Left colon (tissue), 2 donors: Measurements from ENCODE around the gene ACVR1. TPM values are rescaled to one million over a fixed set of nuclear protein-coding genes. Genes with fewer than 3 reads are reported as not detected.

Source experiments
- ATAC-seq: fragments of 200-7000 bp; cut with Tn5 transposase; one replicate; pipeline ENCODE4 v1.9.1; 2020; ENCODE audit warnings: mild to moderate bottlenecking, moderate library complexity
- DNase-seq, 2 donors: peaks; one replicate each; pipeline ENCODE4 v3.0.0-alpha.2; 2020
- intact Hi-C, 2 donors: fragments of 100-400 bp; cut with DNase I in 1 of 2; cut with micrococcal nuclease in 1 of 2; formaldehyde crosslinking; loops; one replicate each; pipeline versions ENCODE4 v1.11.2 to v1.14.0; 2022; cut with DNase I, micrococcal nuclease
- total RNA-seq, 2 donors: library from RNA; stranded (reverse); fragmentation: NEBNext Ultra II Directional; extraction: Animal tissue kit (Norgen Biotek cat#: 25700); gene quantifications; one replicate each; pipeline ENCODE4 v1.2.1, GENCODE V29; 2021
- donor health status: DM: no; HTN: no; CAD: no.
- donor health status: DM: yes; HTN: yes; CAD: no.

Gene ACVR1
- total RNA-seq, 2 donors from 2014 or later = 13.6 to 19.1 TPM

DNA sequence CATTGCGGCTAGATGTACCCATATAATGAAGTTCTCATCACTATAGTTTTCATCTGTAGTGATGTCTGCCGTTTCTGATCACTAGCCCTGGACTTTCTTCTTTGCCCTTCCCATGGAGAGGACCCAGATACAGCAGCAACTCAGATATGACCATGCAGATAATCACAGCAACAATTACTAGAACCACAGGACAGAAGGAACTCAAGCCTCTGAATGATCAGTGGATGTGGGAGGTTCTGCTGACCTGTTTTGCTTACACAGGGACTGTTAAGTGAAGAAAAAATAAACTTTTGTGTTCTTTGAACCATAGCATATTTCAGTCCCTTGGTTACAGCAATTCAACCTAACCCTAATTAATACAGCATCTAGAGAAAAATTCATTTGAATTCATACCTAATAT is 62.7 kb downstream of the ACVR1 start:
- intact Hi-C loops = no loop called here
- ATAC-seq (no peak), DNase-seq (no peak)

DNA sequence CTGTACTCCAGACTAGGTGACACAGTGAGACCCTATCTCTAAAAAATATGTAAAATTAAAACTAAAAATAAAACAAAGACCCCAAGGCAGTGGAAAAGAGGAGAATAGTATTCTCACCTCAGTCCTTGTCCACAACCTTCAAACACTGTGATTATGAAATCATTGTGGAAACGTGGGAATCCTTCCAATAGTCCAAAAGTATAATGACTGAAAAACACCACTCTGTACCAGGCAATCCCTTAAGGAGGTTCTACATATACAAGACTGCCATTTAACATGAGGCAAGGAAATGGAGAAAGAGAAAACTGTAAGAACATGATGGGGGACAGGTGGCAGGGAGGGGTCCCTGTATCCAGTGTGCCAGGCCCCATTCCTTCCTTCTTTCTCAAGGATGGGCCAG is 66.1 kb downstream of the ACVR1 start:
- ATAC-seq (no peak), DNase-seq (no peak)
- intact Hi-C loops = no loop called here

DNA sequence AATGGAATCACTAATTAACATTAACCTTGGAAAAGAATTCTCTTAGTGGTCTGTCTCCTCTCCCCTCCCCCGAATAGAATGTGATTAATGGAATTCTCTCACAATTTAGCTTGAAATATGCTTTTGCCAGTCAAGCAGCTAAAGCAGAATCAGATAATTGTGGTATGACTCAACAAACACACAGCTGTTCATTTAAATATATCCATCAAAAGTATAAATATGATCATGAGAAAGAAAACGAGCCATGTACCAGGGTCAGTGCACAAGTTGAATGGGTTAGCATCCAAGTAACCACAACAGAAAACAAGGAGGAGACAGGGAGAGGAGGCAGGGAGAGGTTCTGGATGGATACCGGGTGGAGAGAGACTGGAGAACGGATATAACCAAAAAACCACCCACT is 66.9 kb downstream of the ACVR1 start:
- no peak for DNase-seq
- no peak for ATAC-seq
- intact Hi-C loops = no loop called here

DNA sequence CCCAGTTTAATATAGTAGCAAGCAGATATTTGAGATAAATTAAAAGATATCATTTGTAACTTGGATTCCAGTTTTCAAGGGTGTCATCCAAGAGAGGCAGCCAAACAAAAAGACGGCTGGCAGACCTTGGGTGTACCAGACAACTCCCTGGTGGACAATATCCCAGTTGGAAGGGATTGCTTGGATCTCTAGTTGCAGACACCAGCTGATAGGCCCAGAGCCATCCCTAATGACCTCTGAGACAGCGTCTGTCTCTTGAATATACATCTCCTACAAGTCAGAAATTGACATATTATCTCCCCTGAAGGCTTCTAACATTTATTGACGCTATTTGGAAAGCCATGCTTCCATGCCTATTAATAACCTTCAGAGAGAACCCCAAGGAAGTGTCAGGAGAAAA is 67.7 kb downstream of the ACVR1 start:
- ATAC-seq (no peak), DNase-seq (no peak)
- intact Hi-C loops = no loop called here

DNA sequence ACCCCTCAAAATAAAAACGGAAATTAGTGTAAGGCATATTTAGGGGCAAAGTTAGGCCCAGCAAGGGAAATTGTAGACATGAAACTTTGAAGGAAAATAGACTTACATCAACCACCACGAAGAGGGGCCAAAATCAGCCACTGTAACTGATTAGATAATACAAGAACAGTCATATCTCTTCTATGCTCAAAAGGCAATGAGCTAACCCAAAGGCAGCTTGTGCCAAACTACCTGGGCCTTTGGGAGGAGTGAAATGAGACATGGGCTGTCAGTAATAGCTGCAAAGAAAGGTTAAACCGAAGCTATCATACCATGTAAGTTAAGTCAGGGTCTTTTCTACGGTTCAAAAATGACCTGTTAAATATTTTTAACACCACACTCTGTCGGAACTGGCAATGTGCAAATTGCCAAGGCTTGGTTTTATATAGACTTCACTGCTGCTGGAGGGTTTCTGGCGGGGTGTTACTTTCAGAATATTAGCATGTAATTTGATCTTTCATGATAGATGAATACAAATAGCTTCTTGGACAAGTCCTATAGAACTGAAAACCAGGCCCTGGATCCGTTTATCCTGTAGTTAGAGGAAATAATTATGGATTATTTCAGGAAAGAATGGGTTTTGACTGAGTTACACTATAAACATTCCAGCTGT is 69.6 kb downstream of the ACVR1 start:
- intact Hi-C loops = no loop called here

DNA sequence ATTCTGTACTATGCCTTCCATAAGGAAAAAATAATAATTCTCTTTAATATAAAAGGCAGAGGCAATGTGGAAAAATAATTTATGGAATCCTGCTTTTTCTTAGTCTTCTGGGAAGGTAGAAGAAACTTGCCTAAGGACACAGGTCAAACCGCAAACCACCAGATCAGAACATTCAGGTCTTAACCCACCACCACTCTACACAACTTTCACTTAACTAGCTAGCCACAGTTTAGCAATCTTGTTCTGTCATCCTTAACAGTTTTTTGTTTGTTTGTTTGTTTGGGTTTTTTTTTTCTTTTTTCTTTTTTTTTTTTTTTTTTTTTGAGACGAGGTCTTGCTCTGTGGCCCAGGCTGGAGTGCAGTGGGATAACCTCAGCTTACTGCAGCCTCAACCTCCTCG is 70.6 kb downstream of the ACVR1 start:
- intact Hi-C loops = no loop called here
- ATAC-seq = no peak
- no peak for DNase-seq

More for the DNA sequence above, 69.6 kb downstream of the ACVR1 start:
- DNase-seq = no peak
- ATAC-seq = no peak

DNA sequence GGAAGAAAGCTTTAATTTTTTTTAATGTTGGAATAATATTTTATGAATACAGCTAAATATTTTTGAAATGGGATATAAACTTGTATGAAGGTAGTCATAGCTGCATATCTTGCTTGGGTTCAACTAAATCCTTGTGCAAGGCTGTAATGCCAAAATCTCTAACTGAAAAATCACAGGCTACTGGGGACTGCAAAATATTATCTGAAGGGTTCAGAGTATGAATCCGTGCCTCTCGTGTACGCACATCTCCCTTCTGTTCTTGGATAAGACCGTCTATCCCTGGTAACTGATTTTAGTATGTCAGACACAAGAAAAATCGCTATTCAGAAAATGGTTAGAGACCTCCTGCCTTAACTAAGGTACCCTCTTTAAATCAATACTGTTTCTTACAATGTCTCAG is 71.8 kb downstream of the ACVR1 start:
- intact Hi-C loops = no loop called here
- DNase-seq = no peak
- no peak for ATAC-seq

DNA sequence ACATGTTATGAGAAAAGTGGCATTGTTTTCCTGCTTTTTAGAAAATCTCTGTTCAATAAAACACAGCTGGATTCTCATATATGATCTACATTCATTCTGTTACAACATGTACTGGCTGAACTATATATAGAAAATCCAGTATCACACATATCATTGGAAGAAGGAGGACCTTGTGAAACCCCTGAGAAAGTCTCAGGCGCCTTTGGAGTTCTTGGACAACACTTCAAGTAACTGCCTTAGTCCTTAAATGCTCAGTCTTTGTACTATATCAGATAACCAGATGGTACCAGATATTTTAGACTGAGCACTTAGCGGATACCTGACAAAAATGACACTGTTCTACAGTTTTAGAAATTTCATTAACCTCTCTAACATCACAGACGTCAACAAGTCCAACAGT is 72.2 kb downstream of the ACVR1 start:
- intact Hi-C loops = no loop called here
- DNase-seq = no peak
- ATAC-seq = no peak

DNA sequence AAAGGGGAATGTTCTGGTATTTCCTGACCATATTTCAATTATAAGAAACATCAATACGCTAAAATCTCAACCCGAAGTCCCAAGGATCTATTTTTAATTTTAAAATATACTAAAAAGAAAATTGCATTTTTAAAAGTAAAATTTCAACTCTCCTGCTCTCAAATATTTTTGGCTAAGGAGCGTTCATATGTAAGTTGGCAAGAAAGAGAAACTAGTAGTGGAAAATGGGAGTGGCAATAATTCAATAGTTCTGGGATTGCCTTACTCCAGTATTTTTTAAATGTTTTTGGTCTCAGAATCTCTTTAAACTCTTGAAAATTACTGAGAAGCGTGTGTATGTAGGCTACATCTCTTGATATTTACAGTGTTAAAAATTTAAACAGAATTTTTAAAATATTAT is 72.7 kb downstream of the ACVR1 start:
- ATAC-seq = no peak
- intact Hi-C loops = no loop called here

DNA sequence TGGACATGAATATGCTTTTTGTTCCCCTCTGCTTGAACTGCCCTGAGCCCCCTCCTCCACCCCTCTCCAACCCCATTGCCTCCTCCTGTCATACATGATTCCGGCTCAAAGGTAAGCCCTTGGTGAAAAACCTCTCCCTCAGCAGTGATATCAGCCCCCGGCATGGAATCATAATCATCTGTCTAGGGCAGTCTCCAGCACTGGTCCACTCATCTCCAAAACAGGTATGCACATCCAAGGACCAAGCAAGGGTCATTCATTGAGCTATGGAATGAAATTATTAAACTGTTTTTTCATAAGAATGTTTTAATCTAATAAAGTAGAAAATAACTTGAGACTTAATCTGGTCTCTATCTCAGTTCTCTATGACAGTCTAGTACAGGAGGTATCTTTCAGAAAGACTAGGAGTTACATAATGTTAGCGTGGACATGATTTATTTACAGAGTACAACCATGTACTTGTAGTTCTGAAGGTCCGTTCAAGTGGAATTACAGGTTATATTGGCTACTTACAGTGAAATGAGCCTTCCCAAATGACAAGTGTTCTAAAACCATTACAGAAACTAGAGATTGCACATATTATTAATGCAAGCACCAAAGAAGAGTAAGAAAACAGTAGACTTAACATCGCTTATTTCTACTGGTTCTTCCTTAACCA is 75.2 kb downstream of the ACVR1 start:
- ATAC-seq = no peak
- DNase-seq = no peak
- intact Hi-C loops = no loop called here

More for the DNA sequence above, 72.7 kb downstream of the ACVR1 start:
- no peak for DNase-seq

DNA sequence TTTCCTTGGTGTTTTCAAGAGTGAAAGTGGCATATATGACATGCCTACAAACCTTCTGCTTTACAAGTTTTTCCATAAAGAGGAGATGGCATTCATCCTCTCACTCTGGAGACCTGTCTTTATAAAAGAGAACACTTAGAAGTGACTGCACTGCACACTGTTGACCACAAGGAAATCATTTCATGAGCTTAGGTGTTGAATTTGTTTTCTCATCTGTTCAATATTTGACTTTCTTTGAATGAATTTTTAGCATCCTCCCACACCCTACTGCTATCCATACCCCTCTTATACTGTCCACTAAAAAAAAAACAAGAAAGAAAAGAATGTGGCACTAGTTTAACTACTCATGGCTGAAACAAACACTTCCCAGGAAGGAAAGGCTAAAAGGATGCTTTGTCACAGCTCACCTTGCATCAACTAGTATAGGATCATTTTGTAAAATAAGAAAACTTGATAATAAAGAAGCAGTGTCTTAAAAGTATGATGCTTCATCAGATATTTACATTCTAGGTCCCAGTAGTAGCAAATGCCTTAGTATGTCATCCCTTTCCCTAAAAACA is 83.0 kb downstream of the ACVR1 start:
- ATAC-seq (no peak), DNase-seq (no peak)
- intact Hi-C loops = no loop called here

DNA sequence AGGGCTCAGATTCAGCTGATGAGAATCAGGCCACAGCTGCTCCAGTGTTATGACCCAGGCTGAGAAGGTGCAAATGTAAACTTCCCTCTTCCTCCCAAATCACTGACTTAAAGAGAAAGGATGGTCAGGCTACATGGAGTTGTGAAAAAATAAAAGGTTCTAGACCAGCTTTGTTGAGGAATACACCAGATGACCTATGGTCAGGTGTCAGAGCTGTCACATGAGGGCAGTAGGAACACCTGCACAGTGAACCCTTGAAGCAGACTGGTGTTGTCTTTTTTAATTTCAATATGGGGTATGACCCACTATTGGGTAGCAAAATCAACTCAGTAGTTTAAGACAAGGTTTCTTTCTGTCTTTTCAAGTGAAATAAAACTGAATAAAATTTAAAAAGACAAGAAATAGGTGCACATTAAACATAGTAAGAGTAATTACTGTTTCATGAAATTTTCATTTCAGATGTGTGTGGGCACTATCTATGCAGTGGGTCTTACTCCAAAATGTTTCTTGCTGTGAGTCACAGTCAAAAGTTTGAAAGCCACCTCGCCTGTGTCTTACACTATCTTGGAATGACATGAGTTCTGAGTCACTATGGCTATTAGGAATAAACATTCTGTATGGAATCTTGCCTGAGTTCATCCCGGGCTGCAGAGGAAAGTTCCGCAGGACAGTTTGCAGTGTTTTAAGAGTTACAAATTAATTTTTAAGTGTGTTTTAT is 83.6 kb downstream of the ACVR1 start:
- ATAC-seq (no peak), DNase-seq (no peak)
- intact Hi-C loops = no loop called here

DNA sequence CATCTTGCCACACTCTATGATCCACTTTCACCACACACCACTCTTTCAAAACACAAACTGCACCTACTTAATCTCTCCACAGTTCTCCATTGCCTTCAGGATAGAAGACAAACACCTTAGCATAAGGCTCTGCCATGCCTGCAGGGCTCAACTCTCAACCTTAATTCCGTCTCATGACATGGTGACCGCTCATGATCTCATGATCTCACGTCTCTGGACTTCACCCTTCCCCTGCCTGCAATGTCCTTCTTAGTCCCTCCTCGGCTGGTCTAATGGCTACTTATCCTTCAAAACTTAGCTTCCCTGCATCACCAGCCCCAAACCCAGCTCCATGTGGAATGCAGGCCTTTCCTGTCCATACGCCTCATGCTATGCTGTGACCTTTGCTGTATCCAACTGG is 85.3 kb downstream of the ACVR1 start:
- ATAC-seq = no peak
- no peak for DNase-seq
- intact Hi-C loops = no loop called here

DNA sequence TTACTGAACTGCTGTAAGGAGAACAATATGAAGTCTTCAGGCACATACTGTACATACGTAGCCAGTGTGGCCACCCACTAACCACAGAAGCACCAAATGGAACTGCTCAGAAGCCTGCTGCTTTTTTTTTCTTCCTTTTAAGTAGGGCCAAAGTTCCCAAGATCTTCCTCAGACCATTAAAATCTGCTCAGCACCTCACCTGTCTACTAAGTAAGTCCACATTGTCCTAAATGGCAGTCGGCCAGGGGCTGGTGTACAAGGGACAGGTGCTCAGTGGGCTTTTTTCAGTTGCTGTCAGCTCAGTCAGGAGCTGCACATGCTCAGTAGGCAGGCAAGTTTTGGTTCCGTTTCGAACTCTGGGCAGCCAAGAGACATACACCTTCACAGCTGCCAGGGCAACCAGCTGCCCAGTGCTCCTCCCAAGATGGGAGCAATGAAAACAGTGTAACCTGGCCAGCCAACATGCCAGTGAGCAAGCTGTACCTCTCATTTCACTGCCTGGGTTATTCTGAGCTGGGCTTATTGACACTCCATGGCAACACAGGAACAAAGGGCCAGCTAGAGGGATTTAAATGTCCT is 86.1 kb downstream of the ACVR1 start:
- ATAC-seq (peak; percentile 89), DNase-seq (peak; percentile 57 to 58)
- intact Hi-C loops = no loop called here

DNA sequence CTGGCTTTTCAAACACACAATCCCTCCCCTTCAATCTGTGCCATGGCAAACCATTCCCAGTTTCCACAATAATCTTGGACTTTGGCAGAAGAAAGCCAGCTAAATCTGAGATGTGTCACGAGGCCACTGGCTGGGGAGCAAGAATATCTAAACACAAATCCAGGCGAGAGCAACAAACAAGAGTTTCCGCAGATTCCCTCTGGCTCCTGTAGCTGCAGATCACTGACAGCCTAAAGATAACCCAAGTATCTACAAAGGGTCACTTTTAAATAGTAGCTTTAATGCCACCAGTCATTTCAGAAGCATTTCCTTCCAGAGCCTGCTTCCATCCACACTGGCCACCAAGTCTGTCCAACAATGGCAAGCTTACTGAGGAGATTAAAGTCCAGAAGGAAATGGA is 86.9 kb downstream of the ACVR1 start:
- intact Hi-C loops = no loop called here
- no peak for DNase-seq
- peak; percentile 31 for ATAC-seq

DNA sequence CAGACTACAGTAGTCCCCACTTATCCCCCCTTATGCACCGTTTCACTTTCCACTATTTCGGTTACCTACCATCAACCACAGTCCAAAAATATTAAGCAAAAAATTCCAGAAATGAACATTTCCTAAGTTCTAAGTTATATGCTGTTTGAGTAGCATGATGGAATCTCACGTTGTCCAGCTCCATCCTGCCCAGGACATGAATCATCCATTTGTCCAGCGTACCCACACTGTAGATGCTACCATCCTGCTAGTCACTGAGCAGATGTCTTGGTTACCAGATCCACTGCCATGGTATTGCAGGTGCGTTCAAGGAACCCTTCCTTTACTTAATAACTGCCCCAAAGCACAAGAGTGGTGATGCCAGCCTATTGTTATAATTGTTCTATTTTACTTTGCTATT is 87.9 kb downstream of the ACVR1 start:
- DNase-seq (no peak), ATAC-seq (no peak)
- intact Hi-C loops = no loop called here

DNA sequence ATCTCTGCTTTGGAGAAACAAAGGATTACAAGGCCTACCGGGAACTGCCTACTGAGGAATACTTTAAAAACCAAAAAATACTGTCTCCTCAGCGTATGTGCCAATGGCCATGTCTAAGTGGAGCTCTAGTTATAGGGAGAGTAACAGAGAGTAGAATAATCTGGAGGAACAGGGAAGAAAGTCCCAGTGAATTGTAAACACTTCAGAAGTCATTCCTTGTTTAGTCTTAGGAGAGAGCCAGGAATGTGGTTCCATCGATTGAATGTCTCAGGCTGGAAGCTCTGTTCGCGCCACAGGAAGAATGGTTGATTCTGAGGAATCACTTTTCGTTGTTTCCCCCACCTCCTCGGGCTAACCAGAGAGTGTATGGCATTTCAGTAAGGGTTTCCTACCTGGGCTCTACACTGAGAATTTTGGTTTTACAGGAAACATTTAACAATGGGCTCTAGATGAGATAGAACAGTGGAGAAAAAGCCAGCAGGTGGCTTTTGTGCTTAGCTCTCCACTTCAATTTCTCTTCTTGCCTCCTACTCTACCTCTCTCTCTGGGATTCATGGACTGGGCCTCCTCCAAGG is 88.7 kb downstream of the ACVR1 start:
- intact Hi-C loops = no loop called here
- no peak for ATAC-seq

DNA sequence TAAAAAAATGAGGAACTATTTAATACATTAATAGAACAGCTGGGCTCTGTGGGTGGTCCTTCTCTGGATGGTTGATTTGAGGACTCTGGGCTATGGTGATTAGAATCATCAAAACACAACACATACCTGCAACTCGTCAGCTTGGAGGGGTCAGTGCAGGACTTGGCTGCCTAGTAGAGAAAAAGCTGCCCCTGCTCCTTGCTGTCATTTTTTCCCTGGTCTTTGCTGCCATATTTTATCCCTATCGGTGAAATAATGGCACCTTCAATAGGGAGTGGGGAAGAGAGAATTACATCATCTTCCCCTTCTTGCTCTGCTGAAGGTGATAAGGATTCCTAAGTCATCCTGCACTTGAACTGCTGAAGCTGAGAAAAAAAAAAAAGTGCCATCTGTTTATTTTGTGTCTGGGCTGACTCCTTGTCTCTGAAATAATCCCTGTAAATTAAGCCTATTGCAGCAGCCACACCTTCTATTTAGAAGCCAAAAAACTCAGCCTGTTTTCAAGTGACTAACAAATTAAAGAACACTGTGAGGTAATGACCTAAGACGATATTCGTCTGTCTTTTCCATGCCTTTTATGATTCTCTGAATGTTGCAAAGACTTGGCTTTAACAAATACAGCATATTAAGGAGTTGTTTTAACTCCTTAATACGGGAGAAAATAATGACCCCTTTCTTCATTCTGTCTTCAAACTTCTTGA is 89.3 kb downstream of the ACVR1 start:
- DNase-seq = no peak
- intact Hi-C loops = no loop called here

More for the DNA sequence above, 88.7 kb downstream of the ACVR1 start:
- no peak for DNase-seq

More for the DNA sequence above, 89.3 kb downstream of the ACVR1 start:
- no peak for ATAC-seq
